Measurements from ENCODE around the gene CDC40.

CDC40 gene
- 43.6 to 70.0 (median 66.9) reads per million in 3 experiments for total RNA-seq

GRCh38 chr6:110180228-110181008 lies at the start of gene CDC40:
Gene CDC40 (plus strand): TSS chr6:110180427. CDS start chr6:110180445, 18 bp downstream.
- no peak for DNase-seq

GRCh38 chr6:110137924-110138887 lies 42.0 kb upstream of the CDC40 start:
- no peak for DNase-seq

- DNase-seq: no peak
Observed at GRCh38 chr6:110139052-110139451, 41.2 kb upstream of the CDC40 start.

- DNase-seq: no peak
Observed at GRCh38 chr6:110140650-110141049, 39.6 kb upstream of the CDC40 start.

GRCh38 chr6:110147870-110148269 lies 32.4 kb upstream of the CDC40 start:
- no peak for DNase-seq

GRCh38 chr6:110158479-110158878 lies 21.7 kb upstream of the CDC40 start:
- DNase-seq: no peak

GRCh38 chr6:110170081-110170480 lies 10.1 kb upstream of the CDC40 start:
- no peak for DNase-seq

- DNase-seq: no peak
Observed at GRCh38 chr6:110173506-110174132, 6.6 kb upstream of the CDC40 start.

GRCh38 chr6:110178626-110179405 lies 1.4 kb upstream of the CDC40 start:
- DNase-seq: peak; percentile 73

- DNase-seq: peak; percentile 91
Observed at GRCh38 chr6:110179406-110180227, 610 bp upstream of the CDC40 start, which contains the start of gene WASF1. Gene WASF1 (minus strand): TSS chr6:110179670. CDS start chr6:110127601, 52,069 bp downstream.

GRCh38 chr6:110181131-110182030 lies 1.2 kb downstream of the CDC40 start:
- no peak for DNase-seq

- DNase-seq: no peak
Observed at GRCh38 chr6:110183292-110183885, 3.2 kb downstream of the CDC40 start.

- no peak for DNase-seq
Observed at GRCh38 chr6:110185879-110186278, 5.7 kb downstream of the CDC40 start.

- no peak for DNase-seq
Observed at GRCh38 chr6:110188791-110189190, 8.6 kb downstream of the CDC40 start.

- DNase-seq: no peak
Observed at GRCh38 chr6:110190726-110191125, 10.5 kb downstream of the CDC40 start.

GRCh38 chr6:110191477-110191876 lies 11.2 kb downstream of the CDC40 start:
- no peak for DNase-seq

GRCh38 chr6:110195639-110196038 lies 15.4 kb downstream of the CDC40 start:
- DNase-seq: no peak

- DNase-seq: no peak
Observed at GRCh38 chr6:110196874-110197273, 16.6 kb downstream of the CDC40 start.

- DNase-seq: no peak
Observed at GRCh38 chr6:110198561-110198960, 18.3 kb downstream of the CDC40 start.
